ENCODE results near the gene MKX.

MKX gene

GRCh38 chr10:27661514-27662286 is 83.9 kb downstream of the MKX start:
- no peak overlapping the region for H3K4me3 Mint-ChIP-seq
- H3K4me1 Mint-ChIP-seq (ENCODE audit: low read depth) = no peaks in the 10 kb centered on the region
- H3K27ac Mint-ChIP-seq = no peak overlapping the region
- no peak for DNase-seq
- no peaks in the 10 kb centered on the region for H3K36me3 Mint-ChIP-seq (ENCODE audit: low read depth)
- peaks cover 34% of the 10 kb centered on the region for H3K27me3 Mint-ChIP-seq
- no peaks in the 10 kb centered on the region for H3K9me3 Mint-ChIP-seq

GRCh38 chr10:27660711-27661110 is 84.9 kb downstream of the MKX start:
- no peak overlapping the region for H3K27ac Mint-ChIP-seq
- H3K4me1 Mint-ChIP-seq (ENCODE audit: low read depth) = peaks cover 1% of the 10 kb centered on the region
- peaks cover 34% of the 10 kb centered on the region for H3K27me3 Mint-ChIP-seq
- H3K4me3 Mint-ChIP-seq = no peak overlapping the region
- no peak for DNase-seq
- H3K36me3 Mint-ChIP-seq (ENCODE audit: low read depth) = no peaks in the 10 kb centered on the region
- H3K9me3 Mint-ChIP-seq = no peaks in the 10 kb centered on the region

- peaks cover 34% of the 10 kb centered on the region for H3K27me3 Mint-ChIP-seq
- no peak overlapping the region for H3K27ac Mint-ChIP-seq
- H3K4me3 Mint-ChIP-seq = no peak overlapping the region
Observed at GRCh38 chr10:27660268-27660667, 85.4 kb downstream of the MKX start.

GRCh38 chr10:27659786-27660185 is 85.8 kb downstream of the MKX start:
- Mint-ChIP-seq H3K36me3 (ENCODE audit: low read depth) (no peaks in the 10 kb centered on the region), H3K27me3 (peaks cover 34% of the 10 kb centered on the region), H3K9me3 (no peaks in the 10 kb centered on the region), H3K4me1 (ENCODE audit: low read depth) (peaks cover 1% of the 10 kb centered on the region), H3K27ac (no peak overlapping the region), H3K4me3 (no peak overlapping the region)
- no peak for DNase-seq

More at GRCh38 chr10:27660268-27660667, 85.4 kb downstream of the MKX start:
- Mint-ChIP-seq H3K36me3 (ENCODE audit: low read depth) (no peaks in the 10 kb centered on the region), H3K4me1 (ENCODE audit: low read depth) (peaks cover 1% of the 10 kb centered on the region), H3K9me3 (no peaks in the 10 kb centered on the region)
- no peak for DNase-seq

GRCh38 chr10:27658788-27659187 is 86.8 kb downstream of the MKX start:
- DNase-seq = no peak
- Mint-ChIP-seq H3K9me3 (no peaks in the 10 kb centered on the region), H3K36me3 (ENCODE audit: low read depth) (no peaks in the 10 kb centered on the region), H3K27me3 (peaks cover 27% of the 10 kb centered on the region), H3K4me1 (ENCODE audit: low read depth) (peaks cover 1% of the 10 kb centered on the region), H3K4me3 (no peak overlapping the region), H3K27ac (no peak overlapping the region)

GRCh38 chr10:27655296-27655695 is 90.3 kb downstream of the MKX start:
- Mint-ChIP-seq H3K27ac (no peak overlapping the region), H3K4me3 (no peak overlapping the region), H3K27me3 (peaks cover 11% of the 10 kb centered on the region), H3K4me1 (ENCODE audit: low read depth) (peaks cover 1% of the 10 kb centered on the region), H3K9me3 (no peaks in the 10 kb centered on the region), H3K36me3 (ENCODE audit: low read depth) (no peaks in the 10 kb centered on the region)
- no peak for DNase-seq

GRCh38 chr10:27654284-27654683 is 91.3 kb downstream of the MKX start:
- Mint-ChIP-seq H3K27ac (no peak overlapping the region), H3K4me3 (no peak overlapping the region), H3K9me3 (no peaks in the 10 kb centered on the region), H3K36me3 (ENCODE audit: low read depth) (no peaks in the 10 kb centered on the region), H3K4me1 (ENCODE audit: low read depth) (peaks cover 1% of the 10 kb centered on the region), H3K27me3 (peaks cover under 1% of the 10 kb centered on the region)
- DNase-seq = no peak

GRCh38 chr10:27646604-27647175 is 98.9 kb downstream of the MKX start:
- Mint-ChIP-seq H3K4me1 (ENCODE audit: low read depth) (no peaks in the 10 kb centered on the region), H3K36me3 (ENCODE audit: low read depth) (no peaks in the 10 kb centered on the region), H3K4me3 (no peak overlapping the region), H3K27ac (no peak overlapping the region), H3K27me3 (peaks cover 22% of the 10 kb centered on the region), H3K9me3 (peaks cover 6% of the 10 kb centered on the region)
- DNase-seq = no peak

- no peak for DNase-seq
- Mint-ChIP-seq H3K4me3 (no peak overlapping the region), H3K27ac (no peak overlapping the region), H3K27me3 (peaks cover 22% of the 10 kb centered on the region), H3K4me1 (ENCODE audit: low read depth) (no peaks in the 10 kb centered on the region), H3K36me3 (ENCODE audit: low read depth) (no peaks in the 10 kb centered on the region), H3K9me3 (peaks cover 7% of the 10 kb centered on the region)
Observed at GRCh38 chr10:27646194-27646593, 99.4 kb downstream of the MKX start.

- peaks cover 7% of the 10 kb centered on the region for H3K9me3 Mint-ChIP-seq
- H3K27ac Mint-ChIP-seq = no peak overlapping the region
- H3K4me1 Mint-ChIP-seq (ENCODE audit: low read depth) = no peaks in the 10 kb centered on the region
- DNase-seq = no peak
- no peaks in the 10 kb centered on the region for H3K36me3 Mint-ChIP-seq (ENCODE audit: low read depth)
- peaks cover 22% of the 10 kb centered on the region for H3K27me3 Mint-ChIP-seq
- no peak overlapping the region for H3K4me3 Mint-ChIP-seq
Observed at GRCh38 chr10:27644307-27644939, 101.2 kb downstream of the MKX start.

- H3K4me1 Mint-ChIP-seq (ENCODE audit: low read depth) = no peaks in the 10 kb centered on the region
- DNase-seq = no peak
- peaks cover 7% of the 10 kb centered on the region for H3K9me3 Mint-ChIP-seq
- no peak overlapping the region for H3K4me3 Mint-ChIP-seq
- H3K36me3 Mint-ChIP-seq (ENCODE audit: low read depth) = no peaks in the 10 kb centered on the region
- H3K27ac Mint-ChIP-seq = no peak overlapping the region
- H3K27me3 Mint-ChIP-seq = peaks cover 17% of the 10 kb centered on the region
Observed at GRCh38 chr10:27643301-27643700, 102.3 kb downstream of the MKX start.

- Mint-ChIP-seq H3K27me3 (peaks cover 8% of the 10 kb centered on the region), H3K27ac (no peak overlapping the region), H3K4me3 (no peak overlapping the region), H3K36me3 (ENCODE audit: low read depth) (no peaks in the 10 kb centered on the region), H3K9me3 (peaks cover 7% of the 10 kb centered on the region), H3K4me1 (ENCODE audit: low read depth) (no peaks in the 10 kb centered on the region)
- no peak for DNase-seq
Observed at GRCh38 chr10:27642023-27642589, 103.5 kb downstream of the MKX start.

- Mint-ChIP-seq H3K27ac (no peak overlapping the region), H3K4me3 (no peak overlapping the region), H3K4me1 (ENCODE audit: low read depth) (no peaks in the 10 kb centered on the region), H3K9me3 (peaks cover 7% of the 10 kb centered on the region), H3K27me3 (no peaks in the 10 kb centered on the region), H3K36me3 (ENCODE audit: low read depth) (no peaks in the 10 kb centered on the region)
- no peak for DNase-seq
Observed at GRCh38 chr10:27638071-27638750, 107.4 kb downstream of the MKX start.

- H3K27ac Mint-ChIP-seq = no peak overlapping the region
- no peaks in the 10 kb centered on the region for H3K4me1 Mint-ChIP-seq (ENCODE audit: low read depth)
- H3K27me3 Mint-ChIP-seq = no peaks in the 10 kb centered on the region
- H3K9me3 Mint-ChIP-seq = peaks cover 7% of the 10 kb centered on the region
- H3K4me3 Mint-ChIP-seq = no peak overlapping the region
- DNase-seq = no peak
- no peaks in the 10 kb centered on the region for H3K36me3 Mint-ChIP-seq (ENCODE audit: low read depth)
Observed at GRCh38 chr10:27637601-27638000, 108.0 kb downstream of the MKX start.

Data from activated T-cell treated with anti-CD3 and anti-CD28 coated beads, Interleukin-2, amount 50 U/mL, for 24 hours (primary cell).